Measurements from ENCODE around the gene RBFA.
"Not testable (repeated sequence)": the region's sequence is repeated elsewhere in the genome, so short reads cannot be mapped to it uniquely, and the experiment has no call there.

The RBFA gene

DNA sequence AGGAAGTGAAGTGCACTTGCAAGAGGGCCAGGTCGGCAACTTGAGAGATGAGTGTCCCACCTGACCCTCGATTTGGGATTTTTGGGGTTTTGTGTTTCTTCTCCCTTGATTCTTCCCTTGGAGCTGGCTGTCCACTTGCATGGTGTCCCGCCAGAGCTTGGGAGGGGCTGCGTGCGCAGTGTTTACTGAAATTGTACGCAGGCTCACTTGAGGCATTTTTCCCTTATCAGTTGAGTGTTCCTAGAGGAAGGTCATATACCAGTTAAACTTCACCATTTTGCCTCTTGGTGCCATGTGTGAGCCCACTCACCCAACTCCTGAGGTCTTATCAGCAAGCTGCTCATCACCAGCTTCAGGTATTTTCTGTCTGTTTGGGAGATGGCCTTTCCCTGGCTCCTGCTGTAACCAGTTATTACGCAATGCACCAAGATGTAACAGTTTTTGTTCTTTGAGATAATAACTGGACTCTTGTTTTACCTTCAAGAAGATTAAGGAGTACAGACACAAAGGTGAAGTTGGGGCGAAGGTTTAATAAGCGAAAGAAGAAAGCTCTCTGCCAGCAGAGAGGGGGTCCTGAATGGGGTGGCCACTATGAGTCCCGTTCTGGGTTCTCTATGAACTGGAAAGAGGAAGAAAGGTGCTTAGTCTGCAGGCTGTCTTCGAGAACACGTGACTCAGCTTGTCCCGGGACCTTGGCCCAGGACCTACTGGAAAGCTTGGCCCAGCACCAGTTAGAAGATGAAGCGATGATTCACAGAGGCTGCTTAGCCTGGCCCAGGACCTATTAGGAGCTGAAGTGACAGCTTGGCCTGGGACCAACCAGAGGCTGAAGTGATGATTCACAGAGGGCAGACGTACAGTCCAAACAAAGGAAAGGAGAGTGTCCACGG is 24.3 kb upstream of the RBFA start:
- TF ChIP-seq, protein P1, sequence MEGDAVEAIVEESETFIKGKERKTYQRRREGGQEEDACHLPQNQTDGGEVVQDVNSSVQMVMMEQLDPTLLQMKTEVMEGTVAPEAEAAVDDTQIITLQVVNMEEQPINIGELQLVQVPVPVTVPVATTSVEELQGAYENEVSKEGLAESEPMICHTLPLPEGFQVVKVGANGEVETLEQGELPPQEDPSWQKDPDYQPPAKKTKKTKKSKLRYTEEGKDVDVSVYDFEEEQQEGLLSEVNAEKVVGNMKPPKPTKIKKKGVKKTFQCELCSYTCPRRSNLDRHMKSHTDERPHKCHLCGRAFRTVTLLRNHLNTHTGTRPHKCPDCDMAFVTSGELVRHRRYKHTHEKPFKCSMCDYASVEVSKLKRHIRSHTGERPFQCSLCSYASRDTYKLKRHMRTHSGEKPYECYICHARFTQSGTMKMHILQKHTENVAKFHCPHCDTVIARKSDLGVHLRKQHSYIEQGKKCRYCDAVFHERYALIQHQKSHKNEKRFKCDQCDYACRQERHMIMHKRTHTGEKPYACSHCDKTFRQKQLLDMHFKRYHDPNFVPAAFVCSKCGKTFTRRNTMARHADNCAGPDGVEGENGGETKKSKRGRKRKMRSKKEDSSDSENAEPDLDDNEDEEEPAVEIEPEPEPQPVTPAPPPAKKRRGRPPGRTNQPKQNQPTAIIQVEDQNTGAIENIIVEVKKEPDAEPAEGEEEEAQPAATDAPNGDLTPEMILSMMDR (IDR thresholded peaks at IDR 0.05; ENCODE audit: low read depth, low read length), result no peak
- H3K4me3 ChIP-seq (ENCODE audit: low read depth, low read length), result no peak overlapping the region

DNA sequence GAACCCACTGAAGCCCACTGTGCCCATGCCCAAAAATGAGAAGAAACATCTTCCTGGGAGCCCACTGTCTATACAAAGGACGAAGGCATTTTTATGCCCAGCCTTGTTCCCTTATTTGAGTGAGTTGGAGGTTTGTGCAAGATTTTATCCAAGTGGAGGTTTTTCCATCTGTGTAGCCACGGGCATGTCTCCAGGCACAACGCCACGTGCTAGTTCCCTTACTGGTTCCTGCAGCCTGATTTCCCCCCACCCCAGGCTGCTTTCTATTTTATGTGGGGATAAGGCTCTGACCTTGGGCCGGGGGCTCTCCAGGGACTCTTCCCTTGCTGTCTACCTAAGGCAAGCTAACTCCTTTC is 23.7 kb upstream of the RBFA start:
- H3K4me3 ChIP-seq (ENCODE audit: low read depth, low read length), result no peak overlapping the region
- TF ChIP-seq, protein P1 (IDR thresholded peaks at IDR 0.05; ENCODE audit: low read depth, low read length), result no peak

DNA sequence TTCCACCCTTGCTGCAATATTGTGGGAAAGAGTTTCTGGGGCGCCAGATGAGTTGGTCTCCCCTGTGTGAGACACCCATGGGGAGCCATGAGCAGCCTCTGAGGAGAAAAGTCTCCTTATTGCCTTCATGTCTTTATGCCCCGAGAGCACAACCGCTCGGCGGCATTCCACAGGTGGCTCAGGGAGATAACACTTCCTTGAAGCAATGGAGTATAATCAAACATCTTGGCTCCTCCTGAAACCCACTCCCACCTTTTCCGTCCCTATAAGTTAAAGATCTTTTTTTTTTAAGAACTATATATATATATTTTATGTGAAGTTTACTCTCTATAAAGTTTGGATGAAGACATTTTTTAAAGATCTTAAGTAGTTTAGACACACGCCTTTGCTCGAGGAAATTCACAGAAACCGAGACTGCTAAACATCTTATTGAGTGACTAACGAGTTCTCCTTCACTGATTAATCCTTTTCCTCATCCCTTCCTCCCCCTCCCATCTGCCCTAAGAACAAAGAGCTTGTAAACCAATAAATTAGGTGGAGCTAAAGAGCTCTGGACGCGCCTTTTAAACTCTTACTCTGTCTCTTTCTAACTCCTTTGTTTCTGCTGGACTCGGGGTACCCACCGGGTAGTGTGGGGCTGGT is 22.6 kb upstream of the RBFA start:
- not testable (repeated sequence) for H3K4me3 ChIP-seq (ENCODE audit: low read depth, low read length)

DNA sequence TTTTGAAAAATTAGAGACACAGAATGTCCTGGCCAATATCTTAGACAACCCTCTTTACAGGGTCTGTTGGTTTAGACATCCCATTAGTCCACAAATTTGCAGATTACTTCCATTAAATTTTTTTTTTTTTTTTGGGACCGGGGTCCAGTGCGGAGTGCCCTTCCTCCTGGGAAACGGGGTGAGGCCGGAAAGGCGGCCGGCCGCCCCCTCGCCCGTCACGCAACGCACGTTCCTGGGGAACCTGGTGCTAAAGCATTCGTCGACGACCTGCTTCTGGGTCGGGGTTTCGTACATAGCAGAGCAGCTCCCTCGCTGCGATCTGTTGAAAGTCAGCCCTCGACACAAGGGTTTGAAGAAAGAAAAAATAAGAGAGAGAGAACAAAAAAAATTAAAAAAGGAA is 21.5 kb upstream of the RBFA start:
- TF ChIP-seq, protein P1 (IDR thresholded peaks at IDR 0.05; ENCODE audit: low read depth, low read length), result no peak
- H3K4me3 ChIP-seq (ENCODE audit: low read depth, low read length), result no peak overlapping the region

DNA sequence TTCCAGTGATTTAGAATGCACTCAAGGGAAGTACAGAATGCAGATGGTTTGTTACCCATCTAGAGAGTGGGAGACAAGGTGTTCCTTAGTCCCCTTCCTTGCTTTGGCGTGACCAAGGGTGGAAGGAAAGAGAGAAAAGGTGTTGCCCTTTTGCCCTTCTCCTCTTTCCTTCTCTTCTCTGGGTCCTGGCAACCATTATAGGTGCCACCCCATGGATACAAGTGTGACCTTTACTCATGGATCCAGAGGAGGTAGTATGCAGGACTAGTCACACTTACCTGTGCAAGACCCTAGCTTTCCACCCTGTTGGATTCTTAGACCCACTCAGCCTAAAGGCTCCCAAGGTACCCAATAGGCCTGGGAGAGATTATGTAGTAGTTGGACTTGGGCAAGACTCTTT is 11.6 kb upstream of the RBFA start:
- no peak overlapping the region for H3K4me3 ChIP-seq (ENCODE audit: low read depth, low read length)
- TF ChIP-seq, protein P1 (IDR thresholded peaks at IDR 0.05; ENCODE audit: low read depth, low read length), result no peak

DNA sequence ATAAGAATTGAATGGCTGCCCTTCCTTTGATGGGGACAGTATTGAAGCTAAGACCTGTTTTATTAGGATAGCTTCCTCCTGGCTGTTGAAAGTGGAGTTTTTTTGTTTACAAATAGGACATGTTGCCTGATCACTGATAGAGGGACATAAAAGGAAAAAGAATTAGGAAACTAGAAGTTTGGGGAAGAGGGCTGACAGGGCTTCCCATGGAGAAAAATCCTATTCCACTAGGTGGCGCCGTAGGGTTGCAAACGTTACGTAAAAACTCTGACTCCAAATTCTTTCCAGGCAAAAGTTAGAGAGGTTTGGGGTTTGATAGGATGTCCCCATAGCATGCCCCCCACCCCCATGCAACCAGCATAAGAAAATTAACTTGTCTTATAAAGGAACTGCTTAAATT is 11.1 kb upstream of the RBFA start:
- H3K4me3 ChIP-seq (ENCODE audit: low read depth, low read length), result no peak overlapping the region
- TF ChIP-seq, protein P1 (IDR thresholded peaks at IDR 0.05; ENCODE audit: low read depth, low read length), result 0 out of 2 replicates have a peak, but pooled peaks have one; percentile 13

DNA sequence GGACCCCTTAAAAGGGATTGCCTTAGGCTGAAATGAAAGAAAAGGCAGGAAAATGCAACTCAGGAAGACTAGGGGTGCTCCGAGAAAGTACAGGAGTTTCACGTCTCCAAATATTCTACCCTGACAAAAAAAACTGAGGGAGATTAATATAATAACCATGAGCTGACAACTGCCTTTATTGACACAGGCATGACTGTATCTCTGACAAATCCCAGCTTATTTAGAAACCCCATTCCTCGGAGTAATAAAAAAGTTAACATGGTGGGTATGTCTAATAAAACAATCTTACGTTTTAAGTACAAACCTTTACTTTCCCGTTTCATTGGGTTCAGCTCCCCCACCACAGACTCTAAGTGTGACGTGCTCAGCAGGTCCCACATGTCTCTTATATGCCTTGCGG is 7.9 kb upstream of the RBFA start:
- H3K4me3 ChIP-seq (ENCODE audit: low read depth, low read length), result no peak overlapping the region
- TF ChIP-seq, protein P1 (IDR thresholded peaks at IDR 0.05; ENCODE audit: low read depth, low read length), result no peak

DNA sequence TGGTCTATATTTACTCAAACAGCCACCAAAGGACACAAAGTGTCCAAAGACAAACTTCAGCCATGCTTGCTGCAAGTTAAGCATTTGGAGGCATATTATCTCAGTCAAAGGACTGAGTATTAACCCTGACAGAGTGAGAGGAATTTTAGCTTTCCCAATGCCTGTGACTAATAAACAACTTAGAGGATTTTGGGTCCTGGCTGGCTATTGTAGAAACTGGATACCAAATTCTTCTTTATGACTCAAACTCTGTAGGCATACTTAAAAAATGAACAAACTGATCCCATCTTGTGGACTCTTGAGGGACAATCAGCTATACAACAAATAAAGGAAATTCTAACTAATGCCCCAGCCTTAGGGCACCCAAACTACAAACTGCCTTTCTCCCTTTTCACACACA is 6.5 kb upstream of the RBFA start:
- H3K4me3 ChIP-seq (ENCODE audit: low read depth, low read length), result not testable (repeated sequence)

Data from WI38 (cell line).